SIG-M5 treated with dmso at 0.1 percent for 504 hours (cell line): ENCODE results near the gene MTF2.

Source experiments
- DNase-seq: peaks from one replicate; lab custom pipeline; 2025; ENCODE audit not compliant: unreplicated experiment; lab: John Stamatoyannopoulos, UW

The MTF2 gene

GRCh38 chr1:93180723-93181613 lies 101.9 kb downstream of the MTF2 start, which contains the start of gene CCDC18:
TSS of gene CCDC18 (plus strand) at chr1:93180724. CDS start at chr1:93183362, 2,638 bp downstream.
- peak; percentile 58 for DNase-seq

DNA sequence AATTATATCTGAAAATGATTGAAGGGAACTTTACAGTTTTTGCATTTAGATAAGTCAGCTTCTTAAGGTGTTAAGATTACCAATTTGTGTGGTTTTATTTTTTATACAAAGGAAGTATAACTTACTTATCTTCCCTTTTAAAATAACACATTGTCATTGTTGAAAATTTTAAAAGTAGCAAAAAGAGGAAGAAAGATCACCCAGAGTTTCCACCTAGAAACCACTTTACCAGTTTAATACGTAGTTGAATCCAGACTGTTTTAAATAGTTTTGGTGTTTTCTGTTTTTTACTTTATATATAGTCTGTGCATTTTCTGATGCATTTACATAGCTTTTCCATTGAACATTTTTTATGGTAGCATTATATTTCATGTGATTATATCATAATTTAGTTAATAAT lies 107.6 kb downstream of the MTF2 start:
- peak; percentile 52 for DNase-seq
